SK-N-SH (cell line): ENCODE data around the gene IPO4. TPM values are rescaled to one million over a fixed set of nuclear protein-coding genes. Genes with fewer than 3 reads are reported as not detected.

ENCODE experiments used
- polyA plus RNA-seq, 3 experiments: library from polyadenylated mRNA; depleted of rRNA; stranded (reverse); fragments of >200 nt; gene quantifications; 2 replicates each; pipeline ENCODE4 v1.2.3, GENCODE V29; 2012
- small RNA-seq, 7 experiments: library from RNA; depleted of rRNA; stranded (forward); fragments of <200 nt; gene quantifications; one replicate each; pipeline ENCODE3, GENCODE V24; 2012

IPO4 gene
- polyA plus RNA-seq, 1 of the 3 experiments (the other 2 are of a cell fraction) = 61.3 TPM

Small RNA genes lying within 50 kb of the gene (small RNA-seq; reads per million reads assigned to genes)
- gene AL136295.4 (0 to 0.59 (median 0) reads per million in 7 experiments), gene CHMP4A (0 to 0.59 (median 0) reads per million in 7 experiments), gene IPO4 (0 to 1.1 (median 0) reads per million in 7 experiments), gene IRF9 (0 to 1.1 (median 0.29) reads per million in 7 experiments), gene MDP1 (0 to 1.1 (median 0) reads per million in 7 experiments), gene RNA5SP383 (0 to 223 (median 0) reads per million in 7 experiments)

Other genes starting within 250 kb of the IPO4 start
- 42.3 and 50.5 TPM in 2 replicates for gene DHRS4, start 235.0 kb downstream of the IPO4 start, polyA plus RNA-seq (2012; rRNA removed)
- gene DHRS4L2, start 199.9 kb downstream of the IPO4 start, polyA plus RNA-seq (2012; rRNA removed) = 12.1 and 14.6 TPM in 2 replicates
- 0.32 and 0.43 TPM in 2 replicates for gene CARMIL3, start 136.8 kb downstream of the IPO4 start, polyA plus RNA-seq (2012; rRNA removed)
- gene CPNE6, start 117.3 kb downstream of the IPO4 start, polyA plus RNA-seq (2012; rRNA removed) = not detected in 2 replicates
- gene PCK2, start 94.5 kb downstream of the IPO4 start, polyA plus RNA-seq (2012; rRNA removed) = 16.2 and 16.6 TPM in 2 replicates
- 34.6 and 36.7 TPM in 2 replicates for gene DCAF11, start 74.0 kb downstream of the IPO4 start, polyA plus RNA-seq (2012; rRNA removed)
- gene NRL, start 73.9 kb downstream of the IPO4 start, polyA plus RNA-seq (2012; rRNA removed) = 0.76 and 0.88 TPM in 2 replicates
- gene FITM1, start 58.2 kb downstream of the IPO4 start, polyA plus RNA-seq (2012; rRNA removed) = 0.12 TPM in 1 of 2 replicates, not detected in the other
- gene PSME1, start 52.6 kb downstream of the IPO4 start, polyA plus RNA-seq (2012; rRNA removed) = 154 and 287 TPM in 2 replicates
- 14.5 and 19.3 TPM in 2 replicates for gene EMC9, start 47.2 kb downstream of the IPO4 start, polyA plus RNA-seq (2012; rRNA removed)
- gene PSME2, start 42.2 kb downstream of the IPO4 start, polyA plus RNA-seq (2012; rRNA removed) = 129 and 147 TPM in 2 replicates
- gene RNF31, start 41.3 kb downstream of the IPO4 start, polyA plus RNA-seq (2012; rRNA removed) = 19.2 and 20.4 TPM in 2 replicates
- gene IRF9, start 27.6 kb downstream of the IPO4 start, polyA plus RNA-seq (2012; rRNA removed) = 37.6 and 43.6 TPM in 2 replicates
- 13.1 and 23.2 TPM in 2 replicates for gene REC8, start 16.7 kb downstream of the IPO4 start, polyA plus RNA-seq (2012; rRNA removed)
- gene TM9SF1, start 6.6 kb upstream of the IPO4 start, polyA plus RNA-seq (2012; rRNA removed) = 48.7 and 54.8 TPM in 2 replicates
- gene TSSK4, start 16.9 kb upstream of the IPO4 start, polyA plus RNA-seq (2012; rRNA removed) = 0.05 TPM in 1 of 2 replicates, not detected in the other
- gene CHMP4A, start 24.7 kb upstream of the IPO4 start, polyA plus RNA-seq (2012; rRNA removed) = 92.4 and 96.1 TPM in 2 replicates
- gene MDP1, start 27.2 kb upstream of the IPO4 start, polyA plus RNA-seq (2012; rRNA removed) = 36.4 and 36.7 TPM in 2 replicates
- 465 and 534 TPM in 2 replicates for gene NEDD8, start 43.6 kb upstream of the IPO4 start, polyA plus RNA-seq (2012; rRNA removed)
- gene GMPR2, start 44.1 kb upstream of the IPO4 start, polyA plus RNA-seq (2012; rRNA removed) = 97.0 and 149 TPM in 2 replicates
- gene TINF2, start 53.8 kb upstream of the IPO4 start, polyA plus RNA-seq (2012; rRNA removed) = 38.3 and 42.2 TPM in 2 replicates
- gene TGM1, start 74.4 kb upstream of the IPO4 start, polyA plus RNA-seq (2012; rRNA removed) = 2.7 and 3.0 TPM in 2 replicates
- 54.9 and 59.4 TPM in 2 replicates for gene RABGGTA, start 82.8 kb upstream of the IPO4 start, polyA plus RNA-seq (2012; rRNA removed)
- gene DHRS1, start 111.0 kb upstream of the IPO4 start, polyA plus RNA-seq (2012; rRNA removed) = 65.4 and 71.7 TPM in 2 replicates
- 11.9 and 17.2 TPM in 2 replicates for gene NOP9, start 111.0 kb upstream of the IPO4 start, polyA plus RNA-seq (2012; rRNA removed)
- gene CIDEB, start 119.2 kb upstream of the IPO4 start, polyA plus RNA-seq (2012; rRNA removed) = 0.03 and 0.05 TPM in 2 replicates
- 8.2 and 12.2 TPM in 2 replicates for gene LTB4R2, start 121.3 kb upstream of the IPO4 start, polyA plus RNA-seq (2012; rRNA removed)
- gene LTB4R, start 122.7 kb upstream of the IPO4 start, polyA plus RNA-seq (2012; rRNA removed) = 11.9 and 14.0 TPM in 2 replicates
- 0.03 and 0.08 TPM in 2 replicates for gene ADCY4, start 146.3 kb upstream of the IPO4 start, polyA plus RNA-seq (2012; rRNA removed)
- gene RIPK3, start 151.2 kb upstream of the IPO4 start, polyA plus RNA-seq (2012; rRNA removed) = not detected in 2 replicates
- gene NFATC4, start 179.4 kb upstream of the IPO4 start, polyA plus RNA-seq (2012; rRNA removed) = 24.9 and 25.3 TPM in 2 replicates
- 4.7 and 4.8 TPM in 2 replicates for gene NYNRIN, start 210.2 kb upstream of the IPO4 start, polyA plus RNA-seq (2012; rRNA removed)
- gene CBLN3, start 240.9 kb upstream of the IPO4 start, polyA plus RNA-seq (2012; rRNA removed) = 1.8 TPM in 2 replicates
- gene KHNYN, start 241.1 kb upstream of the IPO4 start, polyA plus RNA-seq (2012; rRNA removed) = 18.3 and 21.8 TPM in 2 replicates